Measurements from ENCODE around the gene HSD3B1. TPM values are rescaled to one million over a fixed set of nuclear protein-coding genes. Genes with fewer than 3 reads are reported as not detected.
"Not testable (repeated sequence)": the region's sequence is repeated elsewhere in the genome, so short reads cannot be mapped to it uniquely, and the experiment has no call there.

The HSD3B1 gene
- polyA plus RNA-seq, 1 donor, result not detected

- no peaks in the 10 kb centered on the region for H3K27me3 ChIP-seq (ENCODE audit: control insufficient read depth, insufficient read depth, low read length)
- H3K9me3 ChIP-seq (ENCODE audit: control insufficient read depth, low read depth, low read length), result no peaks in the 10 kb centered on the region
- no peak overlapping the region for H3K4me3 ChIP-seq (ENCODE audit: low read length)
- H3K27ac ChIP-seq (ENCODE audit: low read length), result no peak overlapping the region
- H3K36me3 ChIP-seq (ENCODE audit: control insufficient read depth, insufficient read depth, low read length), result no peaks in the 10 kb centered on the region
- DNase-seq, result no peak
- peaks cover 23% of the 10 kb centered on the region for H3K4me1 ChIP-seq (ENCODE audit: control insufficient read depth, insufficient read depth, low read length)
Measured at GRCh38 chr1:119551218-119551617, 44.2 kb downstream of the HSD3B1 start.

GRCh38 chr1:119552656-119553055 lies 45.6 kb downstream of the HSD3B1 start:
- not testable (repeated sequence) for H3K9me3 ChIP-seq (ENCODE audit: control insufficient read depth, low read depth, low read length); DNase-seq; H3K27me3 ChIP-seq (ENCODE audit: control insufficient read depth, insufficient read depth, low read length); H3K4me3 ChIP-seq (ENCODE audit: low read length); H3K27ac ChIP-seq (ENCODE audit: low read length); H3K36me3 ChIP-seq (ENCODE audit: control insufficient read depth, insufficient read depth, low read length)
- no CpG with 5 or more reads among the region's 1 CpG for WGBS (ENCODE audit: insufficient coverage, low lambda C conversion rate)
- peaks cover 23% of the 10 kb centered on the region for H3K4me1 ChIP-seq (ENCODE audit: control insufficient read depth, insufficient read depth, low read length)

- H3K36me3 ChIP-seq (ENCODE audit: control insufficient read depth, insufficient read depth, low read length); H3K9me3 ChIP-seq (ENCODE audit: control insufficient read depth, low read depth, low read length); H3K27me3 ChIP-seq (ENCODE audit: control insufficient read depth, insufficient read depth, low read length); H3K4me3 ChIP-seq (ENCODE audit: low read length): not testable (repeated sequence)
- Histone ChIP-seq H3K27ac (ENCODE audit: low read length) (peak overlapping the region; percentile 67), H3K4me1 (ENCODE audit: control insufficient read depth, insufficient read depth, low read length) (peaks cover 23% of the 10 kb centered on the region)
- no CpG with 5 or more reads among the region's 1 CpG for WGBS (ENCODE audit: insufficient coverage, low lambda C conversion rate)
- peak in 1 of 2 donors; percentile 25 for DNase-seq
Measured at GRCh38 chr1:119553302-119554071, 46.5 kb downstream of the HSD3B1 start.

DNA sequence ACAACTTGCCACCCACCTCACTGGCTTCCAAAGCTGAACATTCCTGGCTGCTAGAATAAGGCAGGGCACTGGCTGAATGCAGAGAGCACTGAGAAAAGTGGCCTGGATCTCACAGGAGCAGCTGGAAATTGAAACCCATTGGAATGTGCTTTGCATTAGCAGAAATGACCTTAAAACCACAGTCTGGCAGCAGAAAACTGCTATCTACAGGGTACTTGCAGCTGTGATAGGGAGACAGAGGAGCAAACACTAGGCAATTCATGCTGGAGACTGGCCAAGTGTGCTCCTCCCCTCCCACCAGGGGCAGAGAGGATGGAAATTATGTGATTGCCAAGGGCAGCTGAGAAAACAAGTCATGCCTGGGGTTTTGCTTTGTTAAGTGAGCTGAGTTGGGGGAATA lies 47.2 kb downstream of the HSD3B1 start:
- Histone ChIP-seq H3K9me3 (ENCODE audit: control insufficient read depth, low read depth, low read length) (no peaks in the 10 kb centered on the region), H3K4me1 (ENCODE audit: control insufficient read depth, insufficient read depth, low read length) (peaks cover 23% of the 10 kb centered on the region), H3K27ac (ENCODE audit: low read length) (peak overlapping the region; percentile 67), H3K27me3 (ENCODE audit: control insufficient read depth, insufficient read depth, low read length) (no peaks in the 10 kb centered on the region), H3K4me3 (ENCODE audit: low read length) (no peak overlapping the region), H3K36me3 (ENCODE audit: control insufficient read depth, insufficient read depth, low read length) (no peaks in the 10 kb centered on the region)
- peak; percentile 56 to 77 for DNase-seq

DNA sequence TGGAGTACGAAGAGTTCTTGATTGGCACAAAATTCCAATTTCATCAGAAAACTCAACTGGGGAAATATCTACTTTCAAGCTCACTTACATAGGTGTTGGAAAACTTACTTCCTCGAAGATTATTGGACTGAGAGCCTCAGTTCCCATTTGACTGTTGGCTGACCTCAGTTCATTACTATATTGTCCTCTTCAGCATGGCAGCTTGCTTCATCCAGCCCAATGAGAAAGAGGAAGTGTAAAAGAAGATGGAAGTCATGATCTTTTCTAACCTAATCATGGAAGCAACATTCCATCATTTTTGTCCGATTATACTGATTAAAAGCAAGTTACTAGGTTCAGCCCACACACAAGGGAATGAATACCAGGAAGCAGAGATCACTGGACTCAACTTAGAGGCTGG lies 49.4 kb downstream of the HSD3B1 start:
- no CpG with 5 or more reads among the region's 3 CpGs for WGBS (ENCODE audit: insufficient coverage, low lambda C conversion rate)
- Histone ChIP-seq H3K27me3 (ENCODE audit: control insufficient read depth, insufficient read depth, low read length) (no peaks in the 10 kb centered on the region), H3K9me3 (ENCODE audit: control insufficient read depth, low read depth, low read length) (no peaks in the 10 kb centered on the region), H3K36me3 (ENCODE audit: control insufficient read depth, insufficient read depth, low read length) (no peaks in the 10 kb centered on the region), H3K4me1 (ENCODE audit: control insufficient read depth, insufficient read depth, low read length) (peaks cover 23% of the 10 kb centered on the region), H3K4me3 (ENCODE audit: low read length) (no peak overlapping the region), H3K27ac (ENCODE audit: low read length) (no peak overlapping the region)
- DNase-seq, result no peak

- not testable (repeated sequence) for H3K27me3 ChIP-seq (ENCODE audit: control insufficient read depth, insufficient read depth, low read length); H3K9me3 ChIP-seq (ENCODE audit: control insufficient read depth, low read depth, low read length); H3K36me3 ChIP-seq (ENCODE audit: control insufficient read depth, insufficient read depth, low read length); DNase-seq; H3K27ac ChIP-seq (ENCODE audit: low read length); H3K4me3 ChIP-seq (ENCODE audit: low read length)
- peaks cover 27% of the 10 kb centered on the region for H3K4me1 ChIP-seq (ENCODE audit: control insufficient read depth, insufficient read depth, low read length)
- WGBS (ENCODE audit: insufficient coverage, low lambda C conversion rate), result no CpG with 5 or more reads among the region's 3 CpGs
Measured at GRCh38 chr1:119560402-119560801, 53.4 kb downstream of the HSD3B1 start.

GRCh38 chr1:119564548-119564947 lies 57.5 kb downstream of the HSD3B1 start:
- Histone ChIP-seq H3K27me3 (ENCODE audit: control insufficient read depth, insufficient read depth, low read length) (no peaks in the 10 kb centered on the region), H3K9me3 (ENCODE audit: control insufficient read depth, low read depth, low read length) (no peaks in the 10 kb centered on the region), H3K36me3 (ENCODE audit: control insufficient read depth, insufficient read depth, low read length) (no peaks in the 10 kb centered on the region), H3K27ac (ENCODE audit: low read length) (peak overlapping the region; percentile 82), H3K4me3 (ENCODE audit: low read length) (no peak overlapping the region), H3K4me1 (ENCODE audit: control insufficient read depth, insufficient read depth, low read length) (peaks cover 32% of the 10 kb centered on the region)
- 100% methylated on average over 2 of the region's 3 CpGs for WGBS (ENCODE audit: insufficient coverage, low lambda C conversion rate)
- DNase-seq, result no peak

Other genes starting within 250 kb of the HSD3B1 start
- gene HAO2, start 138.4 kb upstream of the HSD3B1 start, polyA plus RNA-seq, result 0.91 TPM
- 0.72 TPM for gene HSD3B2, start 92.1 kb upstream of the HSD3B1 start, polyA plus RNA-seq
- gene ZNF697, start 141.1 kb downstream of the HSD3B1 start, polyA plus RNA-seq, result 9.0 TPM
- 139 TPM for gene PHGDH, start 204.7 kb downstream of the HSD3B1 start, polyA plus RNA-seq